ENCODE results near the gene CCDC117.

- no peak for TF ChIP-seq CTCF (IDR thresholded peaks at IDR 0.05; ENCODE audit: insufficient read depth, low read length, poor library complexity, severe bottlenecking)
- no peak for TF ChIP-seq EZH2phosphoT487 (conservative IDR thresholded peaks at IDR 0.05; ENCODE audit: low read length)
Observed at GRCh38 chr22:28835630-28836189, 63.2 kb downstream of the CCDC117 start.
